ENCODE data around the gene COL6A3. TPM values are rescaled to one million over a fixed set of nuclear protein-coding genes. Genes with fewer than 3 reads are reported as not detected.

The COL6A3 gene
- total RNA-seq, 1 experiment from 2014 or later = 1.2 TPM

GRCh38 chr2:237289139-237289538, 124.8 kb downstream of the COL6A3 start (continued):
- TF ChIP-seq ATF3 (IDR thresholded peaks at IDR 0.05) = no peak
- no peak for TF ChIP-seq SIN3A (IDR thresholded peaks at IDR 0.05; ENCODE audit: low read depth)
- no peak for TF ChIP-seq SP1 (IDR thresholded peaks at IDR 0.05; ENCODE audit: low read depth)

- ChIA-PET RAD21 (ENCODE audit: low non-redundant PET in 1 of 2, low total read pairs in 2 of 2, uncharacterized antibody in 2 of 2, unreplicated experiment in 2 of 2) (no interaction called here), POLR2A (no interaction called here), CTCF (no interaction called here)
- H3K4me2 ChIP-seq (ENCODE audit: low read length) = no peak overlapping the region
- H3K27ac ChIP-seq (ENCODE audit: low read depth, low read length) = no peak overlapping the region
- peaks cover 8 to 32% of the 10 kb centered on the region in 2 experiments for H3K4me1 ChIP-seq (ENCODE audit: control insufficient read depth in 1 of 2, insufficient read depth in 2 of 2, low read length in 2 of 2)
- no peaks in the 10 kb centered on the region for H3K36me3 ChIP-seq (ENCODE audit: control insufficient read depth in 1 of 2, insufficient read depth in 2 of 2, low read length in 2 of 2)
- H3K9me3 ChIP-seq (ENCODE audit: control insufficient read depth in 1 of 2, insufficient read depth in 1 of 2, low read depth in 1 of 2, low read length in 2 of 2) = no peaks in the 10 kb centered on the region
- no peaks in the 10 kb centered on the region for H4K20me1 ChIP-seq (ENCODE audit: insufficient read depth)
- H3K27me3 ChIP-seq (ENCODE audit: insufficient read depth, low read length) = no peaks in the 10 kb centered on the region
- no peak for ATAC-seq
- no peak for DNase-seq (ENCODE audit: low read depth, low spot score)
- BruUV-seq (replicated peaks) = no TSS peak
- no peak overlapping the region for H3K9ac ChIP-seq (ENCODE audit: low read length)
- no peak for TF ChIP-seq MAX (IDR thresholded peaks at IDR 0.05)
- no peak for TF ChIP-seq CBX3 (IDR thresholded peaks at IDR 0.05; ENCODE audit: low read depth)
- no peak for TF ChIP-seq ATF3 (IDR thresholded peaks at IDR 0.05)
- no peak for TF ChIP-seq ZBTB33 (IDR thresholded peaks at IDR 0.05; ENCODE audit: extremely low read depth, insufficient replicate concordance, low read length)
- no peak for TF ChIP-seq RAD21 (IDR thresholded peaks at IDR 0.05; ENCODE audit: low read depth)
- no peak for TF ChIP-seq CTCF (IDR thresholded peaks at IDR 0.05 in 2 of 3, conservative IDR thresholded peaks at IDR 0.05 in 1 of 3; ENCODE audit: borderline replicate concordance in 1 of 3, insufficient read depth in 1 of 3, low read depth in 2 of 3, low read length in 2 of 3)
- no peak for TF ChIP-seq JUND (IDR thresholded peaks at IDR 0.05)
- TF ChIP-seq SIN3A (IDR thresholded peaks at IDR 0.05; ENCODE audit: low read depth) = no peak
- no peak for TF ChIP-seq ZFX (IDR thresholded peaks at IDR 0.05)
- no peaks in the 10 kb centered on the region for H3K79me2 ChIP-seq (ENCODE audit: insufficient read depth, low read length)
- H3K9me2 ChIP-seq (ENCODE audit: insufficient read depth) = no peaks in the 10 kb centered on the region
- H3K4me3 ChIP-seq (replicated peaks in 1 of 2; ENCODE audit: low read depth in 1 of 2, low read length in 2 of 2) = no peak overlapping the region
- no peak overlapping the region for H2AFZ ChIP-seq (ENCODE audit: low read depth, low read length, poor library complexity, severe bottlenecking)
- intact Hi-C loops (cut with micrococcal nuclease) = no loop called here
These were observed 126.1 kb downstream of the COL6A3 start for GRCh38 chr2:237287872-237288271.
